A673 (cell line): ENCODE data around the gene ARHGAP26. TPM values are rescaled to one million over a fixed set of nuclear protein-coding genes. Genes with fewer than 3 reads are reported as not detected.

ENCODE experiments used
- BruUV-seq: library from RNA; stranded (reverse); fragments of 400-500 nt; replicated peaks from 2 replicates; lab custom pipeline; 2021; lab: Mats Ljungman, UMichigan
- CTCF ChIA-PET: fragments of 300-600 bp; sonication (Branson Sonifier 250); formaldehyde crosslinking; loops from one replicate; lab custom pipeline; 2022; ENCODE audit warnings: antibody characterized with exemption; lab: Charles Lee
- POLR2A ChIA-PET: fragments of 300-600 bp; sonication (Branson Sonifier 250); formaldehyde crosslinking; loops from one replicate; lab custom pipeline; 2022; ENCODE audit warnings: antibody characterized with exemption; ENCODE audit not compliant: low non-redundant PET; lab: Charles Lee
- DNase-seq: peaks from one replicate; pipeline ENCODE4 v3.0.0-alpha.2; 2015; ENCODE audit warnings: low spot score
- H3K27ac ChIP-seq: fragments of 200-600 bp; sonication (generic); 2 replicates; pipeline ENCODE4 v1.5.1; 2016; ENCODE audit warnings: mixed run types, low read depth, mild to moderate bottlenecking, mixed read lengths, antibody characterized with exemption, low read length; ENCODE audit not compliant: poor library complexity, severe bottlenecking
- H3K27me3 ChIP-seq: fragments of 200-600 bp; sonication (generic); replicated peaks from 2 replicates; pipeline ENCODE4 v1.6.1; 2017; ENCODE audit warnings: mixed run types, low read depth, mild to moderate bottlenecking, mixed read lengths, antibody characterized with exemption, low read length; ENCODE audit not compliant: insufficient read depth, poor library complexity
- H3K36me3 ChIP-seq: fragments of 200-600 bp; sonication (generic); 2 replicates; pipeline ENCODE4 v1.6.1; 2016; ENCODE audit warnings: mixed run types, mild to moderate bottlenecking, mixed read lengths, antibody characterized with exemption, low read length; ENCODE audit not compliant: insufficient read depth, poor library complexity, severe bottlenecking
- H3K4me1 ChIP-seq: fragments of 200-600 bp; sonication (generic); 2 replicates; pipeline ENCODE4 v1.6.1; 2017; ENCODE audit warnings: mixed run types, mild to moderate bottlenecking, mixed read lengths, antibody characterized with exemption, low read length; ENCODE audit not compliant: insufficient read depth, poor library complexity, severe bottlenecking
- H3K4me3 ChIP-seq: fragments of 200-600 bp; sonication (generic); 2 replicates; pipeline ENCODE4 v1.5.1; 2016; ENCODE audit warnings: low read depth, mixed run types, mild to moderate bottlenecking, mixed read lengths, low read length; ENCODE audit not compliant: poor library complexity, severe bottlenecking
- H3K9me3 ChIP-seq: fragments of 200-600 bp; sonication (generic); 2 replicates; pipeline ENCODE4 v1.6.1; 2016; ENCODE audit warnings: mixed run types, low read depth, mild to moderate bottlenecking, mixed read lengths, antibody characterized with exemption, low read length; ENCODE audit not compliant: poor library complexity, severe bottlenecking
- CTCF ChIP-seq: fragments of 300-800, 200-600 bp; sonication (generic); conservative IDR thresholded peaks from 2 replicates; pipeline ENCODE4 v1.5.1; 2017; ENCODE audit warnings: low read depth, mild to moderate bottlenecking, antibody characterized with exemption, low read length, moderate library complexity, mixed read lengths
- EZH2 ChIP-seq: fragments of 200-600 bp; sonication (generic); IDR thresholded peaks from 2 replicates; pipeline ENCODE4 v1.6.1; 2017; ENCODE audit warnings: borderline replicate concordance, low read depth, mild to moderate bottlenecking, mixed read lengths, antibody characterized with exemption, low read length; ENCODE audit not compliant: poor library complexity, severe bottlenecking
- intact Hi-C: fragments of 100-400 bp; cut with micrococcal nuclease; formaldehyde crosslinking; loops from one replicate; pipeline ENCODE4 v1.10.0; 2022; ENCODE audit not compliant: unreplicated experiment
- total RNA-seq: library from RNA; stranded (reverse); gene quantifications from 2 replicates; pipeline ENCODE4 v1.2.3, GENCODE V29; 2021

ARHGAP26 gene
- total RNA-seq, 1 experiment from 2014 or later, result 25.5 TPM

DNA sequence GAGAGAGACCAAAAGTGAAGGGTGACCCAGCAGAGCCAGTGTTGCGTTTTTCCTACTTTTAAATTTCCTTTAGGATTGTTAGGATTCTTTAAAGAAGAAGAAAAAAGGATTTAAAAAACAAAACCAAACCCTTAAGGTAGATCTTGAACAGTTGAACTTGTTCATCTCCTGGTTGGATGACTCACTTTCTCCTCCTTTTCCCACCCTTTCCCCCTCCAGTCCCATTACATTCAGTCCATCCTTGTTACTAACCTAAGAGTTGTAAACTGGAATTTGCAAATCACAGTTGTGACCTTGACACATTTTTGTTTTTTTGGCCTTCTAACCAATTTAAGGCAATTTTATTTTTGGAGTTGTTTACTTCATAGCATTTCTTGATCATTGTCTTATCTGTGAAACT lies 289.2 kb downstream of the ARHGAP26 start:
- no peak overlapping the region for H3K4me3 ChIP-seq

DNA sequence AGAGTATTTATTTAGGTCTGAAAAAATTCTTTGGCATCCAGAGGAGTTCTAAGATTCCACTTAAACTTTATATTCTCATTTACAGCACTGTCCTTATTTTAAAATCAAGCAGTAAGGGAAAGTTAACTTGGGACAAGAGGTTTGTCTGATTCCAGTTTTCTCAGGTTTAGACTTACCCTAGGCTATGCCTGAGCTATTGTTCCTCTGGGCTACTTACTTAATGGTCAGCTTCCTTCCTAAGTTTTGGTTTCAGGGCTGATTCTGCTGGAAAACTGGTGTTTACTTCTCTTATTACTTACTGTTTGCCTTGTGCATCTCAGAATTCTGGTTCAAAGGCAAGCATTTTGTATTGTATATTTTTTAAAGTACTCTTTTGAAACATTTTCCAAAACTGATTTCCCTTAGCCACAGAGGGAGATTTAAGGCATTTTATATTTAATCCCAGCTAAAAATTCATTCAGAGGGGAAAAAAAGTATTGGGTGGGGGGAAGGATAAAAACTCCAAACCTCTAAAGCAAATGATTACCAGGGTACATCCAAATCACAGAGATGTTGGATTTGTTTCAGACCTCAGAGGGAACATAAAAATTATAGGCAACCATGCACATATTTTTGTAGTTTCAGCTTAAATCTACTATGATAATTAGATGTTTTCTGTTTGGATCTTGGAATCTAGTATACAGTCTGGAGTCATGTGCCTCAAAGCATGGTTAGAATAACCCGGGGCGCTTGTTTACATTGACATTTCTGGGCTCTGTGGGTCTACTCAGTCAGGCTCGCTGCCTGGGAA lies 290.0 kb downstream of the ARHGAP26 start:
- H3K27ac ChIP-seq, result no peak overlapping the region
- intact Hi-C loops, result no loop called here
- peaks cover 53% of the 10 kb centered on the region for H3K4me1 ChIP-seq
- ChIA-PET POLR2A (interaction anchor here (0.6 kb wide), 1 partner anchor 47 kb away, joined by 4 read pairs; no protein-coding TSS in a partner anchor), CTCF (no interaction called here)
- H3K4me3 ChIP-seq, result no peak overlapping the region
- H3K9me3 ChIP-seq, result no peaks in the 10 kb centered on the region
- BruUV-seq, result no TSS peak
- H3K27me3 ChIP-seq, result no peaks in the 10 kb centered on the region
- no peaks in the 10 kb centered on the region for H3K36me3 ChIP-seq
- no peak for DNase-seq
- TF ChIP-seq CTCF (no peak), EZH2 (no peak)

More for the DNA sequence above, 289.2 kb downstream of the ARHGAP26 start:
- Histone ChIP-seq H3K9me3 (no peaks in the 10 kb centered on the region), H3K27ac (no peak overlapping the region), H3K36me3 (no peaks in the 10 kb centered on the region), H3K4me1 (peaks cover 53% of the 10 kb centered on the region), H3K27me3 (no peaks in the 10 kb centered on the region)
- BruUV-seq, result no TSS peak
- intact Hi-C loops, result no loop called here
- TF ChIP-seq CTCF (no peak), EZH2 (no peak)
- DNase-seq, result no peak
- POLR2A ChIA-PET, result no interaction called here
- CTCF ChIA-PET, result no interaction called here

- H3K27ac ChIP-seq, result no peak overlapping the region
Measured at GRCh38 chr5:143061161-143061945, 291.2 kb downstream of the ARHGAP26 start.

More at GRCh38 chr5:143061161-143061945, 291.2 kb downstream of the ARHGAP26 start:
- no peak overlapping the region for H3K4me3 ChIP-seq
- H3K9me3 ChIP-seq, result no peaks in the 10 kb centered on the region
- ChIA-PET CTCF (no interaction called here), POLR2A (interaction anchor here (0.6 kb wide), 1 partner anchor 46 kb away, joined by 4 read pairs; no protein-coding TSS in a partner anchor)
- DNase-seq, result no peak
- no TSS peak for BruUV-seq
- no peaks in the 10 kb centered on the region for H3K36me3 ChIP-seq
- H3K4me1 ChIP-seq, result peaks cover 53% of the 10 kb centered on the region
- intact Hi-C loops, result no loop called here
- no peaks in the 10 kb centered on the region for H3K27me3 ChIP-seq
- TF ChIP-seq CTCF (no peak), EZH2 (no peak)
